Hepatocyte (in vitro differentiated cells): ENCODE measurements around the gene ADGRA3. TPM values are rescaled to one million over a fixed set of nuclear protein-coding genes. Genes with fewer than 3 reads are reported as not detected.

Experiments used
- DNase-seq: peaks from one replicate; pipeline ENCODE4 v3.0.0-alpha.2; 2016; ENCODE audit warnings: low spot score
- H2AFZ ChIP-seq: fragments of 200-600 bp; sonication (generic); 2 replicates; pipeline ENCODE4 v1.6.0; 2016; ENCODE audit warnings: antibody characterized with exemption, mild to moderate bottlenecking
- H3K27ac ChIP-seq: fragments of 200-600 bp; sonication (generic); 2 replicates; pipeline ENCODE4 v1.5.1; 2016; ENCODE audit warnings: mild to moderate bottlenecking
- H3K27me3 ChIP-seq: fragments of 200-600 bp; sonication (generic); 2 replicates; pipeline ENCODE4 v1.6.1; 2016
- H3K36me3 ChIP-seq: fragments of 200-600 bp; sonication (generic); replicated peaks from 2 replicates; pipeline ENCODE4 v1.5.1; 2016; ENCODE audit warnings: low read depth; ENCODE audit not compliant: insufficient read depth
- H3K4me1 ChIP-seq: fragments of 200-600 bp; sonication (generic); 2 replicates; pipeline ENCODE4 v1.5.1; 2016; ENCODE audit warnings: mild to moderate bottlenecking, moderate library complexity; ENCODE audit not compliant: insufficient read depth
- H3K4me2 ChIP-seq: fragments of 200-600 bp; sonication (generic); 2 replicates; pipeline ENCODE4 v1.6.0; 2016
- H3K4me3 ChIP-seq: fragments of 200-600 bp; sonication (generic); 2 replicates; pipeline ENCODE4 v1.5.1; 2016; ENCODE audit warnings: mild to moderate bottlenecking
- H3K79me2 ChIP-seq: fragments of 200-600 bp; sonication (generic); 2 replicates; pipeline ENCODE4 v1.6.0; 2017; ENCODE audit warnings: mild to moderate bottlenecking
- H3K9me2 ChIP-seq: fragments of 200-600 bp; sonication (generic); replicated peaks from 2 replicates; pipeline ENCODE4 v1.6.0; 2017; ENCODE audit warnings: mild to moderate bottlenecking; ENCODE audit not compliant: insufficient read depth
- H3K9me3 ChIP-seq: fragments of 200-600 bp; sonication (generic); 2 replicates; pipeline ENCODE4 v1.5.1; 2016; ENCODE audit warnings: low read depth, mild to moderate bottlenecking
- H4K20me1 ChIP-seq: fragments of 200-600 bp; sonication (generic); 2 replicates; pipeline ENCODE4 v1.6.0; 2016; ENCODE audit warnings: mild to moderate bottlenecking; ENCODE audit not compliant: insufficient read depth, poor library complexity, severe bottlenecking
- EZH2 ChIP-seq: fragments of 200-600 bp; sonication (generic); IDR thresholded peaks from 2 replicates; pipeline ENCODE4 v1.6.1; 2016; ENCODE audit warnings: antibody characterized with exemption, mild to moderate bottlenecking, borderline replicate concordance
- EZH2phosphoT487 ChIP-seq: fragments of 200-600 bp; sonication (generic); IDR thresholded peaks from one replicate; pipeline ENCODE4 v1.6.1; 2018; ENCODE audit warnings: antibody characterized with exemption, mild to moderate bottlenecking, low read depth, moderate library complexity; ENCODE audit not compliant: unreplicated experiment, severe bottlenecking
- WGBS: methylation state at CpG from one replicate; pipeline ENCODE4 v1.1.6; 2016; ENCODE audit warnings: low lambda C conversion rate; ENCODE audit errors: missing lambda C conversion rate; 5-methylcytosine and 5-hydroxymethylcytosine counted together
- polyA plus RNA-seq: library from polyadenylated mRNA; unstranded; fragments of >200 nt; fragmentation: Nextera tagmentation; extraction: Ambion mirVana; gene quantifications from 2 replicates; pipeline ENCODE4 v1.2.1, GENCODE V29; 2016
- total RNA-seq: library from RNA; depleted of rRNA; stranded (reverse); fragments of >200 nt; gene quantifications from 2 replicates; pipeline ENCODE4 v1.2.3, GENCODE V29; 2014
- TF ChIP-seq, protein P1 (sequence below): fragments of 200-600 bp; sonication (generic); IDR thresholded peaks from 2 replicates; pipeline ENCODE4 v1.5.1; 2016; ENCODE audit warnings: antibody characterized with exemption, mild to moderate bottlenecking; ENCODE audit not compliant: poor library complexity

Gene ADGRA3
- total and polyA plus RNA-seq, 2 experiments from 2014 or later = 21.2 to 61.6 TPM

DNA sequence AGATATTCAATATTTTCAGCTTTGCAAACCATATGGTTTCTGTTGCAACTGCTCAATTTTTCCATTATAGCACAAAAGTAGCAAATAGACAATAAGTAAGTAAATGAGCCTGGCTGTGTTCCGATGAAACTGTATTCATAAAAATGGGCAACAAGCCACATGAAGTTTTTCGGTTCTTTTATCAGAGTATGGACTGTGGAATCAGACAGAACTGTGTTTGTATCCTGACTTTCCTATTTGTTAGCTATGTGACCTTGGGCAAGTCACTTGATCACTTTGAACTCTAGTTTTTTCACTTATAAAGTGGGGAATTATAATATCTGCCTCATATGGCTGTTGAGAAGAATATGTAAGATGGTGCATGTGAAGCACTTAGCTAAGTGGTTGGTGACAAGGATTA is 23.4 kb upstream of the ADGRA3 start:
- TF ChIP-seq EZH2phosphoT487 (no peak), EZH2 (no peak)
- TF ChIP-seq, protein P1, sequence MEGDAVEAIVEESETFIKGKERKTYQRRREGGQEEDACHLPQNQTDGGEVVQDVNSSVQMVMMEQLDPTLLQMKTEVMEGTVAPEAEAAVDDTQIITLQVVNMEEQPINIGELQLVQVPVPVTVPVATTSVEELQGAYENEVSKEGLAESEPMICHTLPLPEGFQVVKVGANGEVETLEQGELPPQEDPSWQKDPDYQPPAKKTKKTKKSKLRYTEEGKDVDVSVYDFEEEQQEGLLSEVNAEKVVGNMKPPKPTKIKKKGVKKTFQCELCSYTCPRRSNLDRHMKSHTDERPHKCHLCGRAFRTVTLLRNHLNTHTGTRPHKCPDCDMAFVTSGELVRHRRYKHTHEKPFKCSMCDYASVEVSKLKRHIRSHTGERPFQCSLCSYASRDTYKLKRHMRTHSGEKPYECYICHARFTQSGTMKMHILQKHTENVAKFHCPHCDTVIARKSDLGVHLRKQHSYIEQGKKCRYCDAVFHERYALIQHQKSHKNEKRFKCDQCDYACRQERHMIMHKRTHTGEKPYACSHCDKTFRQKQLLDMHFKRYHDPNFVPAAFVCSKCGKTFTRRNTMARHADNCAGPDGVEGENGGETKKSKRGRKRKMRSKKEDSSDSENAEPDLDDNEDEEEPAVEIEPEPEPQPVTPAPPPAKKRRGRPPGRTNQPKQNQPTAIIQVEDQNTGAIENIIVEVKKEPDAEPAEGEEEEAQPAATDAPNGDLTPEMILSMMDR = no peak
- no peaks in the 10 kb centered on the region for H3K27me3 ChIP-seq
- no peak for DNase-seq
- 93% methylated on average over 2 of the region's 2 CpGs for WGBS
- no peaks in the 10 kb centered on the region for H3K9me2 ChIP-seq
- H4K20me1 ChIP-seq = no peaks in the 10 kb centered on the region
- no peak overlapping the region for H3K4me2 ChIP-seq
- no peaks in the 10 kb centered on the region for H3K9me3 ChIP-seq
- H3K79me2 ChIP-seq = no peaks in the 10 kb centered on the region
- no peak overlapping the region for H2AFZ ChIP-seq
- H3K27ac ChIP-seq = no peak overlapping the region
- H3K4me1 ChIP-seq = no peaks in the 10 kb centered on the region
- H3K36me3 ChIP-seq = no peaks in the 10 kb centered on the region
- H3K4me3 ChIP-seq = no peak overlapping the region

DNA sequence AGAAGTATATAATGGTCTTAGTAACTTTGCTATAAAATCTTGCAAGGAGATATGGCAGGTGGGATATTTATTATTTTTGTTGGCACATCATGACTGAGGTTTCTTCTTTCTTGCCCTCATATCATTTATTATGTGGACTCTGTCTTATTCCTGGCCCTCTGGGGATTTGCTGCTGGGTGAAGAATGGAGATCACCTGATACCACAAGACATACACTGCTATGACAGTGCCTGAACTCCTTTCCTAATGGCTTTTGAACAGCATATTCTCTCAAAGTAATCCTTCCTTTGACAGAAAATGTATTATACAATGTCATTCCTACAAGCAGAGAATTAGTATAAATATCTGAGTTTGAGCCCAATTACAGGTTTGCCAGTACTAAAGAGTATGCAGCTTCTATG is 22.0 kb upstream of the ADGRA3 start:
- no peak overlapping the region for H3K4me2 ChIP-seq
- no peaks in the 10 kb centered on the region for H3K36me3 ChIP-seq
- TF ChIP-seq, protein P1 = no peak
- TF ChIP-seq EZH2 = no peak
- no peak for TF ChIP-seq EZH2phosphoT487
- no peak overlapping the region for H2AFZ ChIP-seq
- DNase-seq = no peak
- H3K27ac ChIP-seq = no peak overlapping the region
- no peaks in the 10 kb centered on the region for H3K4me1 ChIP-seq
- H3K9me2 ChIP-seq = no peaks in the 10 kb centered on the region
- no peaks in the 10 kb centered on the region for H3K27me3 ChIP-seq
- H3K79me2 ChIP-seq = no peaks in the 10 kb centered on the region
- no peak overlapping the region for H3K4me3 ChIP-seq
- H4K20me1 ChIP-seq = no peaks in the 10 kb centered on the region
- H3K9me3 ChIP-seq = no peaks in the 10 kb centered on the region

DNA sequence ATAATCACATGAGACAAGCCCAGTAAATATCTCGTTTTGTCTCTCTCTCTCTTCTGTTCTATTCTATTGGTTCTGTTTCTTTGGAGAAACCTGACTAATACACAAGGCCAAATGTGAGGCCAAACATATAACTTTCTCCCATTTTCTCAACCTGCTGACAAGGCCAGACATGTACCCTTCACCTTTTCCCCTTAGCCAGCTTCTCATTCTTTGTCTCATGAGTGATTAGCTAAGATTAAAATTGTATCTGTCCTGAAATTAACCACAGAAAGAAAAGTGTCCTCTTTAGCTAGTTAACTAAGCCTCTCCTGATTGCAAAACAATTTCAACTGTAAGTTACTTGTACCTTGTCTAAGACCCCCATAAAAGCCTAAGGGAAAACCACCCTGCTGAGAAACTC is 18.5 kb upstream of the ADGRA3 start:
- H4K20me1 ChIP-seq = no peaks in the 10 kb centered on the region
- H3K27me3 ChIP-seq = no peaks in the 10 kb centered on the region
- H3K4me1 ChIP-seq = no peaks in the 10 kb centered on the region
- H3K4me3 ChIP-seq = no peak overlapping the region
- no peak overlapping the region for H3K4me2 ChIP-seq
- DNase-seq = no peak
- WGBS = 96% methylated on average over 1 of the region's 1 CpG
- no peaks in the 10 kb centered on the region for H3K9me3 ChIP-seq
- H2AFZ ChIP-seq = no peak overlapping the region
- H3K27ac ChIP-seq = no peak overlapping the region
- H3K9me2 ChIP-seq = no peaks in the 10 kb centered on the region
- no peaks in the 10 kb centered on the region for H3K79me2 ChIP-seq
- no peaks in the 10 kb centered on the region for H3K36me3 ChIP-seq
- TF ChIP-seq EZH2phosphoT487 (no peak), EZH2 (no peak)
- TF ChIP-seq, protein P1 = no peak

DNA sequence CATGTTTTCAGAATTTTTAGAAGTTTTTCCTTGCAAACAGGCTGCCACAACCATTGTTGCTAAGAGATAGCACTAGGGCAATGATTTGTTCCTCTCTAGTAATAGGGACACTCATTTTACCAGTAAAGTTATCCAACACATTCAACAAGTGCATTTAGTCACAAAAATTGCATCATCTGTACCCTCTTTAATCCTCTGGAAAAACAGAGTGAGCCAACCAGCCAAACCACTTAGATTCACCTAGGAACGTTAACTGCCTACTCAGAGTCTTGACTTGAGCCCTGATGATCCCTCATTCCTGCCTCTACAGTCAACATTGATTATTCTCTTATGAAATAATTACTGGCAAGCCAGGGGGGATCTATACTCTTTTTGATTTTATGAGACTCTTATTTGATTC is 17.0 kb upstream of the ADGRA3 start:
- Histone ChIP-seq H2AFZ (no peak overlapping the region), H3K4me2 (no peak overlapping the region), H3K79me2 (no peaks in the 10 kb centered on the region), H3K36me3 (no peaks in the 10 kb centered on the region), H3K27ac (no peak overlapping the region), H4K20me1 (no peaks in the 10 kb centered on the region), H3K4me1 (no peaks in the 10 kb centered on the region), H3K9me2 (no peaks in the 10 kb centered on the region), H3K9me3 (no peaks in the 10 kb centered on the region), H3K27me3 (no peaks in the 10 kb centered on the region), H3K4me3 (no peak overlapping the region)
- no peak for DNase-seq
- no peak for TF ChIP-seq EZH2
- TF ChIP-seq, protein P1 = no peak
- TF ChIP-seq EZH2phosphoT487 = no peak
- WGBS = 77% methylated on average over 1 of the region's 1 CpG
